Right cardiac atrium (tissue), 5 donors: ENCODE data around the gene RPRD2. TPM values are rescaled to one million over a fixed set of nuclear protein-coding genes. Genes with fewer than 3 reads are reported as not detected.

Experiments used
- ATAC-seq, 2 donors: fragments of 200-7000 bp; cut with Tn5 transposase; one replicate each; pipeline versions ENCODE4 v1.8.0 to v1.9.1; 2020; ENCODE audit warnings: moderate library complexity in 2 of 2, mild to moderate bottlenecking in 1 of 2
- DNase-seq, 3 donors: peaks; one replicate each; pipeline ENCODE4 v3.0.0-alpha.2; 2020
- H3K27ac ChIP-seq: one replicate; pipeline ENCODE4 v1.5.1; 2013; ENCODE audit warnings: mild to moderate bottlenecking, low read length, control low read depth, moderate library complexity
- H3K27me3 ChIP-seq: one replicate; pipeline ENCODE4 v1.6.1; 2013; ENCODE audit not compliant: control insufficient read depth, insufficient read depth
- H3K4me1 ChIP-seq: one replicate; pipeline ENCODE4 v1.6.1; 2013; ENCODE audit warnings: low read length; ENCODE audit not compliant: control insufficient read depth, insufficient read depth
- H3K4me3 ChIP-seq: one replicate; pipeline ENCODE4 v1.5.1; 2013; ENCODE audit warnings: low read length, control low read depth
- H3K9me3 ChIP-seq: one replicate; pipeline ENCODE4 v1.6.1; 2013; ENCODE audit warnings: low read length; ENCODE audit not compliant: control insufficient read depth
- WGBS: extraction: QIAGEN DNeasy Blood & Tissue Kit; methylation state at CpG from one replicate; pipeline ENCODE4 v1.1.7; 2013; 5-methylcytosine and 5-hydroxymethylcytosine counted together
- intact Hi-C, 4 donors: fragments of 100-400 bp; cut with DNase I; formaldehyde crosslinking; loops; one replicate each; pipeline versions ENCODE4 v1.11.0 to v1.14.0; 2022 to 2023
- polyA plus RNA-seq: library from polyadenylated mRNA; stranded (reverse); fragments of 200-250 nt; gene quantifications from one replicate; pipeline ENCODE4 v1.2.3, GENCODE V29; 2013
- total RNA-seq, 4 donors: library from RNA; stranded (reverse); fragmentation: NEBNext Ultra II Directional; extraction: Animal tissue kit (Norgen Biotek cat#: 25700); gene quantifications; one replicate each; pipeline ENCODE4 v1.2.1, GENCODE V29; 2021
- donor health status: healthy with polysubstance abuse.
- donor health status: DM: no; HTN: yes; CAD: no.
- donor health status: DM: no; HTN: no; CAD: no.
- donor health status: DM: no; HTN: yes; CAD: no; lungs with severe emphysema.
- donor health status: DM: yes; HTN: yes; CAD: no.

Gene RPRD2
- total and polyA plus RNA-seq, 5 donors: 10.0 to 32.4 (median 26.7) TPM

DNA sequence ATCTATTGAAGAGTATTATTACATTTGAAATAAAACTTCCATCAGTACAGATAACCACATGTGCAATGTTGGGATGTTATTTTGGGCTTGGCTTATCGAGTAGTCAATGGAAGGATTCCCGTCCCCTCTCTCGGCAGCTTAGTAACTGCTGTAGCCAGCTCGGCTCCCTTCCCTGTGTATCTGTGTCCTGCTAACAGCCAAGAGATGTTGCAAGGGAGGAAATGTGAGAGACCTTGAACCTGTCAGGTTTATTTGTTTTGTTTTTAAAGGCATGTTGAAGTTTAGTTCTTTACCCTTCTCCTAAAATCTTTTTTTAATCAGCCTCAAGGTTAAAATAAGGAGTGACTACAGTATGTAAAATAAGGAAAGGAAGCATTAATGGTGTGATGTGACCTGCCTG, 109.7 kb downstream of the RPRD2 start:
- Histone ChIP-seq H3K27ac (no peak overlapping the region), H3K4me1 (peaks cover 6% of the 10 kb centered on the region)
- intact Hi-C loops: loop anchor here in 2 of 4 donors (5.0 to 10.0 kb wide), 2 partner anchors 59 to 61 kb away; no protein-coding TSS in a partner anchor

DNA sequence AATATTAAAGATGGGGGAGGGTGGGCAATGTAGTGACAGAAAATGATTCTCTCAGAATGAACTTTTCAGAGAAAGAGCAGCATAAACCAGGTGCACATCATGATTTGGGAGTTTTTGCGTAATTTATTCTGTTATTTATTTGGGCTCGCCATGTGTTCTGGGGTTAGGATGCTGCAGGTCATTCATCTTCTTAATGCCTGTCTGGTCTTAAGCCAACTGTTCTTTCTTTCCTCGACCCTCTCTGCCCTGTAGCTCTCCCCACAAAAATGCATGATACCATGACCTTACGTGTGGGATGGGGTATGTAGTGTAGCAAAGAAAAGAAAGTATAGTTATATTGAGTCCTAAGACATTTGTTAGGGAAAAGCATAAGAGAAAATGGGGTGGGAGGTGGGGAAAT, 110.9 kb downstream of the RPRD2 start:
- DNase-seq (no peak), ATAC-seq (no peak)
- intact Hi-C loops: loop anchor here in 2 of 4 donors (5.0 to 10.0 kb wide), 2 partner anchors 57 to 60 kb away; no protein-coding TSS in a partner anchor
- Histone ChIP-seq H3K27me3 (no peaks in the 10 kb centered on the region), H3K9me3 (no peaks in the 10 kb centered on the region), H3K4me3 (no peak overlapping the region), H3K4me1 (peaks cover 6% of the 10 kb centered on the region), H3K27ac (no peak overlapping the region)
- 85% methylated on average over 4 of the region's 4 CpGs for WGBS

More for the DNA sequence above, 109.7 kb downstream of the RPRD2 start:
- Histone ChIP-seq H3K27me3 (no peaks in the 10 kb centered on the region), H3K9me3 (no peaks in the 10 kb centered on the region), H3K4me3 (no peak overlapping the region)
- 53% methylated on average over 4 of the region's 4 CpGs for WGBS
- ATAC-seq (peak; percentile 62 to 73), DNase-seq (no peak)

DNA sequence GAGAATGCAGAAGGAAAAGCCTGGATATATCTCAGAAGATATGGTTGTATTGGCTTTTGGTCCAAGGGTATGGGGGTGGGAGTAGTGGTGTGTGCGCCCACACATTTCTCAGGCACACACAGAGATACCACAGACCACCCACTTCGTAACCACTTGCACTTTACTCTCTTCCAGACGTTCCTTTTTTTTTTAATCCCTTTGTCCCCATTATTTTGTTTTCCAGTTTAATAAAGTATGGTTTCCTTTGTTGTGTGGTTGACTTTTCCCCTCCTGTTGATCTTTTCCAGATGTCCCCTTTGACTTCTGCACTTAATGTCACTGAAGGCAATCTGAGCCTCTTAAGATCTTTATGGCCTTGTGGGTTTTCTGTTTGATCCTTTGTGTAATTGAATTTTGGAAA, 112.8 kb downstream of the RPRD2 start:
- WGBS: 63% methylated on average over 3 of the region's 3 CpGs
- H3K27ac ChIP-seq: no peak overlapping the region
- no peaks in the 10 kb centered on the region for H3K9me3 ChIP-seq
- no peak overlapping the region for H3K4me3 ChIP-seq
- no peaks in the 10 kb centered on the region for H3K27me3 ChIP-seq
- intact Hi-C loops: loop anchor here in 1 of 4 donors (10.0 kb wide), 1 partner anchor 58 kb away; no protein-coding TSS in a partner anchor
- peaks cover 6% of the 10 kb centered on the region for H3K4me1 ChIP-seq
- ATAC-seq (no peak), DNase-seq (no peak)

DNA sequence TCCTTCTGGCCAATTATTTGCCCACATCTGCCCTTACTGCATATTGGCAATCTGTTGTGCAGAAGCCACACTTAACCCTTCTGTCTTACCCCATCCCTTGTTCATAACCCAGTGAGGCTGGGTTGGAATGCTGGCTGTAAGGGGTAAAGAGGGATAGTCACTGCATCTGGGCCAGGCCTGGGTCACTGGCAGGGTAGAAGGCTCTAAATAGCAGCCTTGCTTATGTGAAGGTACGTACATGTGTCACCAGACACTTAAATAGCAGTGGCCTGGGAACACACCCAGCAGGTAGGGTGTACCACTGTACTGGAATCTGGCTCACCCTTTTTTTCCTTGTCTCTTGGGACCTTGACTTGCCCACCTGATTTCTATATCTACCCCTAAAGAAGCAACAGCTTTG, 113.4 kb downstream of the RPRD2 start:
- ATAC-seq (peak; percentile 37 to 64), DNase-seq (no peak)
- no peaks in the 10 kb centered on the region for H3K9me3 ChIP-seq
- WGBS: 47% methylated on average over 1 of the region's 1 CpG
- no peak overlapping the region for H3K4me3 ChIP-seq
- H3K27ac ChIP-seq: no peak overlapping the region
- peaks cover 6% of the 10 kb centered on the region for H3K4me1 ChIP-seq
- intact Hi-C loops: loop anchor here in 1 of 4 donors (10.0 kb wide), 1 partner anchor 57 kb away; no protein-coding TSS in a partner anchor
- H3K27me3 ChIP-seq: no peaks in the 10 kb centered on the region

DNA sequence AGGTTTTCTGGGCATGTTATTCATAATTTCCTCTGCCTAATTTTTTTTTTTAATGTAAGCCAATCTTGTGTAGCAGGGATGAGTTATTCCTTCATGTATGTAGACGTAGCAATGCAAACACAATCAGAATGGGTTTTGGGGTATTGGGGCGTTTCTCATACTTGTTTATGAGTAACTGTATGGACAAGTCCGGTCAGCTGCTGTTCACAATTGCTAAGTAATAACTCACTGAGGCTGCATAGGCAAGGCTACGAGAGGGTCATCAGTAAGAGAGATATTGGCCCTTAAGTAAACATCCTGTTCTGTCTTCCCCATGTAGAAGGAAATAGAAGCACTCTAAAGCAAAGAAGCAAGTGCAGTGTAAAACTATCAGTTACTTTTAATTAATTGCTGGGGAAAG, 113.8 kb downstream of the RPRD2 start:
- intact Hi-C loops: loop anchor here in 1 of 4 donors (10.0 kb wide), 1 partner anchor 57 kb away; no protein-coding TSS in a partner anchor
- Histone ChIP-seq H3K4me1 (peaks cover 6% of the 10 kb centered on the region), H3K9me3 (no peaks in the 10 kb centered on the region), H3K27me3 (no peaks in the 10 kb centered on the region), H3K4me3 (no peak overlapping the region), H3K27ac (no peak overlapping the region)
- DNase-seq (no peak), ATAC-seq (no peak)
- WGBS: 45% methylated on average over 4 of the region's 4 CpGs

DNA sequence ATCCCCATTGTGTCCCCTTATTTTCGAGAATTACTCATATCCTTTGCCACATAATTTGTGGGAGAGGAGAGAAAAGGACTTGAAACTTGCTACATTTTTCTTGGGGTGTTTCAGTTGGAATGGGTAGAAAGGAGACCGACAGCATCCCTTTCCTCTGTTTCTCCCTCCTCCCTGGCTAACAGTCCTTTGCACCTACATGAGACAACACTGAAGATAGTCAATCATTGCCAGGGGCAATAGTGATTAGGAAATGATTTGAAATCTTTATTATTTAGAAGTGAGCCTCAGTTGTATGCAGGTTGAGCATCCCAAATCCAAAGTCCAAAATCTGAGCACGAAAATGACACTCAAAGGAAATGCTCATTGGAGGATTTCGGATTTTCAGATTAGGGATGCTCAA, 115.4 kb downstream of the RPRD2 start:
- no peak for DNase-seq
- Histone ChIP-seq H3K9me3 (no peaks in the 10 kb centered on the region), H3K27me3 (no peaks in the 10 kb centered on the region), H3K4me1 (peaks cover 3% of the 10 kb centered on the region), H3K4me3 (no peak overlapping the region), H3K27ac (no peak overlapping the region)
- WGBS: 63% methylated on average over 4 of the region's 4 CpGs
- intact Hi-C loops: loop anchor here in 1 of 4 donors (10.0 kb wide), 1 partner anchor 55 kb away; no protein-coding TSS in a partner anchor
- ATAC-seq: no peak

DNA sequence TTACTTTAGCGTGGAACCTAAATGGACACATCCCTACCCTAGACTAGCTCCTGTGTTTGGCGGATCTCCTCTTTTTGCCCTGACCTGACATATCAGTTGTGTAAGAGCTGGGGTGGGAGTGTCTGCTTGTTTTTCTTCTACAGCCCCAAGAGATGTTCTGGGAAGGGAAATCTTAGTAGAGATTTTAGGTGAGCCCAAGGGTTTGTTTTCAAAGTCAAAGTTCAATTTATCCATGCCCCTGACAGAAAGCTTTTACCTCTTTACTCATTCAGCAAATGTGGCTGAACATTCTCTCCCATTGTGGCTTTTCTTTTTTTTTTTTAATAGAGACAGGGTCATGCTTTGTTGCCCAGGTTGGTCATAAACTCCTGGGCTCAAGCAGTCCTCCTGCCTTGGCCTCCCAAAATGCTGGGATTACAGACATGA, 116.0 kb downstream of the RPRD2 start:
- H3K4me1 ChIP-seq: peaks cover 3% of the 10 kb centered on the region
- ATAC-seq (no peak), DNase-seq (no peak)
- intact Hi-C loops: loop anchor here in 1 of 4 donors (10.0 kb wide), 1 partner anchor 55 kb away; no protein-coding TSS in a partner anchor
- no peak overlapping the region for H3K27ac ChIP-seq
- H3K4me3 ChIP-seq: no peak overlapping the region
- H3K9me3 ChIP-seq: no peaks in the 10 kb centered on the region
- WGBS: 65% methylated on average over 2 of the region's 2 CpGs
- no peaks in the 10 kb centered on the region for H3K27me3 ChIP-seq

DNA sequence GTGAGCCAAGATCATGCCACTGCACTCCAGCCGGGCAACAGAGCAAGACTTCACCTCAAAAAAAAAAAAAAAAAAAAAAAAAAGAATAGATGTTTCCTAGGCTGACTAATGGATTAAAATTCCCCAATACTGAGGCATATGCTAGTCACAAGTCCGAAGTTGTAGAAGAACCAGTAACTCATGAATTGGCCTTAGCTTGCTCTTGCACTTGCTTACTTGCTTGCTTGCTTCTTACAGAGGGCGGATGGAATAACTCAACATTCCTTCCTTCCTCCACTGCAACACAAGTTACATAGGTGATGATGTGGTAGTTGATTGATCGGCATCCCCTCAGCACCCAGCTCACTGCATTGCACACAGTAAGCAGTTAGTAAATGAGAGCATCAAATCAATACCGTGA, 120.5 kb downstream of the RPRD2 start:
- intact Hi-C loops: no loop called here

DNA sequence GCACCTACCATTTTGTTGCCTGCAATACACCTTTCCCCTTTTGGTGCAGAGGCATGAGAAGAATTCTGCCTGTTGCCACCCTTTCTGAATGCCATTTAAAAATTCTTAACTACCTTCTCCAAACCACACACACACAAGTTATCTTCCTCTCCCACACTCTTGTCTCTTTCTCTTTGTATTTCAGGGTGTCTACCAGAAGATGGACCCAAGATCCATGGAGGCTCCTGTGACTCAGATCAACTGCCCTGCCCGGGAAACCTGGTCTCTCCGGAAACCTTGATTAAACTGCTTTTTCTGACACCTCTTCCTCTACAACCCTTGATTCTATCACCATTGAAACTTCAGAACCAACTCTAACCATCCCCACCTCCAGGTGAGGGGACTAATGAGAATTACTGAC, 120.9 kb downstream of the RPRD2 start:
- peaks cover 5% of the 10 kb centered on the region for H3K4me1 ChIP-seq
- DNase-seq (no peak), ATAC-seq (no peak)
- intact Hi-C loops: no loop called here
- H3K27me3 ChIP-seq: no peaks in the 10 kb centered on the region
- H3K27ac ChIP-seq: no peak overlapping the region
- H3K9me3 ChIP-seq: no peaks in the 10 kb centered on the region
- 13% methylated on average over 2 of the region's 2 CpGs for WGBS
- no peak overlapping the region for H3K4me3 ChIP-seq

More for the DNA sequence above, 120.5 kb downstream of the RPRD2 start:
- Histone ChIP-seq H3K9me3 (no peaks in the 10 kb centered on the region), H3K4me1 (peaks cover 5% of the 10 kb centered on the region), H3K27me3 (no peaks in the 10 kb centered on the region), H3K27ac (no peak overlapping the region), H3K4me3 (no peak overlapping the region)
- DNase-seq (no peak), ATAC-seq (no peak)
- WGBS: 76% methylated on average over 5 of the region's 5 CpGs

DNA sequence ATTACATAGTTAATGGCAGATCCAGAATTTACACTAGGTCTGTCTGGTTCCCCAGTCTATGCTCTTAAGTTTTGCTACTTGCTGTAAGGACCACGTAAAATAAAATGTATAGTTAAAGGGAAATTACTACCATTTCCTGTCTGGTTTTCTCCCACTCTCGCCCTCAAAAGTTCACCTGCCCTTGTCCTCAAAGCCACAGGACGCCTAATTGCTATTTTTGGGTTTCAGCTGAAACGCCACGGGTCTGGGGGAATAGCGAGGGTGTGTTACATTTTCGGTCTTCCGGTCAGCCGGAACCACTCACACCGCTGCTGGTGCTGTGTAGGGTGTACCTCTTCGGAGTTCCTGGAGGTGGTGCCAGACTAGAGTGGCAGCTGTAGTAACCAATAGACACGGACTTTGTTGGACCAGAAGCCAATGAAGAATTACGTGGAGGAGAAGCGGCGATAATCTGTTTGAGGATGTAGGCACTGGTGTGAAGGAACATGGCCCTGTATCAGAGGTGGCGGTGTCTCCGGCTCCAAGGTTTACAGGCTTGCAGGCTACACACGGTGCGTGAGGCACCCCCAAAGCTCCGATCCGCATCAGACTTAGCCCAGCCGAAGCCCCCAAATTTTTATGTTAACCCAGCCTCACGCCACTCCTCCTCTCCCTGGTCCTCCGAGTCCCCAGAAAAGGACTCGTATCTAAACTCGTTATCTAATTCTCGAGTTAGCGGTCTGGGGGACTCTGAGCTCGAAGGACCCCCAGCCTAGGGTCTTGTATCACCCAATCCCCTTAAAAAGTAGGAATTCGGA, 123.2 kb downstream of the RPRD2 start, which contains the start of gene TARS2:
Gene TARS2, plus strand, starts transcription at position 454 of the 797 bp plus-strand sequence. Its CDS starts 32 bp downstream, at position 486.
- DNase-seq (peak; percentile 92 to 95 (median 94)), ATAC-seq (peak; percentile 100)
- WGBS: under 1% methylated on average over 30 of the region's 30 CpGs
- intact Hi-C loops: no loop called here
- Histone ChIP-seq H3K27me3 (no peaks in the 10 kb centered on the region), H3K9me3 (no peaks in the 10 kb centered on the region), H3K4me1 (peaks cover 5% of the 10 kb centered on the region), H3K4me3 (peak within 1 kb of the TSS; percentile 78), H3K27ac (peak within 1 kb of the TSS; percentile 74)

DNA sequence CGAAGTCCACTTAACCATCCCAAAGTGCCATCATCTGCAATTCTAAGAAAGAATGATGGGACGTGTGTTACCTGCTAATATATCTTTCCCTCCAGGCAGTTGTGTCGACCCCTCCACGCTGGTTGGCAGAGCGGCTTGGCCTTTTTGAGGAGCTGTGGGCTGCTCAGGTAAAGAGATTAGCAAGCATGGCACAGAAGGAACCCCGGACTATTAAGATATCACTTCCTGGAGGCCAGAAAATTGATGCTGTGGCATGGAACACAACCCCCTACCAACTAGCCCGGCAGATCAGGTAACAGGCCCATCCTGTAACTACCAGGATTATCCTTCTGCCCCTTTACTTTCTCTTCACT, 123.8 kb downstream of the RPRD2 start:
- Histone ChIP-seq H3K4me1 (peaks cover 5% of the 10 kb centered on the region), H3K9me3 (no peaks in the 10 kb centered on the region), H3K27me3 (no peaks in the 10 kb centered on the region), H3K27ac (no peak overlapping the region), H3K4me3 (peak overlapping the region; percentile 78)
- peak in 1 of 2 donors; percentile 7 for ATAC-seq
- no peak for DNase-seq
- intact Hi-C loops: no loop called here
- 6% methylated on average over 7 of the region's 7 CpGs for WGBS
